Activated T-helper 2 cell treated with anti-CD3 and anti-CD28 coated beads, Interferon-gamma antibody, Interleukin-2, Interleukin-4, amounts not matched to agents 10 μg/mL and 5 μg/mL and 100 μg/mL, durations not matched to agents 14 hours and 24 hours and 36 hours (primary cell): ENCODE measurements around the gene ASS1. TPM values are rescaled to one million over a fixed set of nuclear protein-coding genes. Genes with fewer than 3 reads are reported as not detected.

Experiments used
- total RNA-seq: library from RNA; stranded (reverse); gene quantifications from 2 replicates; pipeline ENCODE4 v1.2.3, GENCODE V29; 2022

Gene ASS1
- total RNA-seq, 1 donor from 2014 or later: 3.2 TPM

Other genes starting within 250 kb of the ASS1 start
- gene HMCN2, start 179.2 kb upstream of the ASS1 start, total RNA-seq: not detected in 2 replicates
- gene FUBP3, start 134.6 kb downstream of the ASS1 start, total RNA-seq: 46.9 and 50.6 TPM in 2 replicates
- gene PRDM12, start 219.6 kb downstream of the ASS1 start, total RNA-seq: 0.21 and 0.28 TPM in 2 replicates
- 93.0 and 94.9 TPM in 2 replicates for gene EXOSC2, start 248.8 kb downstream of the ASS1 start, total RNA-seq